GM21526 (cell line): ENCODE measurements around the gene ADCY1.

Experiments
- ATAC-seq: cut with Tn5 transposase; IDR thresholded peaks from one replicate; pipeline ENCODE4 v1.9.1; 2021; ENCODE audit warnings: moderate library complexity; ENCODE audit not compliant: unreplicated experiment, low FRiP score

ADCY1 gene

GRCh38 chr7:45576249-45576929 lies 2.2 kb downstream of the ADCY1 start:
- ATAC-seq, result no peak

- no peak for ATAC-seq
Measured at GRCh38 chr7:45578022-45578421, 3.9 kb downstream of the ADCY1 start.

GRCh38 chr7:45578467-45578866 lies 4.3 kb downstream of the ADCY1 start:
- ATAC-seq, result no peak

- no peak for ATAC-seq
Measured at GRCh38 chr7:45579391-45579801, 5.2 kb downstream of the ADCY1 start.

GRCh38 chr7:45580053-45580872 lies 6.1 kb downstream of the ADCY1 start:
- no peak for ATAC-seq

- no peak for ATAC-seq
Measured at GRCh38 chr7:45581271-45581780, 7.2 kb downstream of the ADCY1 start.

- ATAC-seq, result no peak
Measured at GRCh38 chr7:45582136-45582749, 8.1 kb downstream of the ADCY1 start.

- ATAC-seq, result no peak
Measured at GRCh38 chr7:45582868-45583277, 8.7 kb downstream of the ADCY1 start.

GRCh38 chr7:45583296-45583695 lies 9.1 kb downstream of the ADCY1 start:
- ATAC-seq, result no peak

- no peak for ATAC-seq
Measured at GRCh38 chr7:45584261-45585210, 10.4 kb downstream of the ADCY1 start.

GRCh38 chr7:45585628-45586027 lies 11.5 kb downstream of the ADCY1 start:
- ATAC-seq, result no peak

- ATAC-seq, result no peak
Measured at GRCh38 chr7:45586542-45587520, 12.7 kb downstream of the ADCY1 start.

GRCh38 chr7:45588466-45588865 lies 14.3 kb downstream of the ADCY1 start:
- ATAC-seq, result no peak

GRCh38 chr7:45589061-45589460 lies 14.9 kb downstream of the ADCY1 start:
- ATAC-seq, result no peak

GRCh38 chr7:45589915-45590678 lies 15.9 kb downstream of the ADCY1 start:
- ATAC-seq, result no peak

- no peak for ATAC-seq
Measured at GRCh38 chr7:45590679-45591057, 16.5 kb downstream of the ADCY1 start.

- ATAC-seq, result no peak
Measured at GRCh38 chr7:45591101-45591906, 17.1 kb downstream of the ADCY1 start.
